Measurements from ENCODE around the gene NDUFB7. TPM values are rescaled to one million over a fixed set of nuclear protein-coding genes. Genes with fewer than 3 reads are reported as not detected.

NDUFB7 gene
- total RNA-seq, 1 donor from 2014 or later: 363 TPM

GRCh38 chr19:14562660-14563589 lies 8.9 kb downstream of the NDUFB7 start:
- Histone ChIP-seq H3K4me3 (ENCODE audit: low read depth, low read length) (no peak overlapping the region), H3K27me3 (ENCODE audit: control insufficient read depth, insufficient read depth, low read length) (no peaks in the 10 kb centered on the region), H3K36me3 (ENCODE audit: control insufficient read depth, insufficient read depth, low read length) (no peaks in the 10 kb centered on the region)
- DNase-seq (ENCODE audit: low read depth): no peak
- no peak for TF ChIP-seq CTCF (IDR thresholded peaks at IDR 0.05; ENCODE audit: insufficient read depth, low read length, poor library complexity, severe bottlenecking)

- no peak overlapping the region for H3K4me3 ChIP-seq (ENCODE audit: low read depth, low read length)
- no peaks in the 10 kb centered on the region for H3K36me3 ChIP-seq (ENCODE audit: control insufficient read depth, insufficient read depth, low read length)
- no peak for TF ChIP-seq CTCF (IDR thresholded peaks at IDR 0.05; ENCODE audit: insufficient read depth, low read length, poor library complexity, severe bottlenecking)
- DNase-seq (ENCODE audit: low read depth): no peak
- H3K27me3 ChIP-seq (ENCODE audit: control insufficient read depth, insufficient read depth, low read length): no peaks in the 10 kb centered on the region
These were observed 10.0 kb downstream of the NDUFB7 start for GRCh38 chr19:14561847-14562351.

- Histone ChIP-seq H3K27me3 (ENCODE audit: control insufficient read depth, insufficient read depth, low read length) (no peaks in the 10 kb centered on the region), H3K4me3 (ENCODE audit: low read depth, low read length) (no peak overlapping the region), H3K36me3 (ENCODE audit: control insufficient read depth, insufficient read depth, low read length) (no peaks in the 10 kb centered on the region)
- no peak for DNase-seq (ENCODE audit: low read depth)
- no peak for TF ChIP-seq CTCF (IDR thresholded peaks at IDR 0.05; ENCODE audit: insufficient read depth, low read length, poor library complexity, severe bottlenecking)
These were observed 10.6 kb downstream of the NDUFB7 start for GRCh38 chr19:14561249-14561648.

- Histone ChIP-seq H3K4me3 (ENCODE audit: low read depth, low read length) (no peak overlapping the region), H3K36me3 (ENCODE audit: control insufficient read depth, insufficient read depth, low read length) (no peaks in the 10 kb centered on the region), H3K27me3 (ENCODE audit: control insufficient read depth, insufficient read depth, low read length) (no peaks in the 10 kb centered on the region)
- DNase-seq (ENCODE audit: low read depth): no peak
- TF ChIP-seq CTCF (IDR thresholded peaks at IDR 0.05; ENCODE audit: insufficient read depth, low read length, poor library complexity, severe bottlenecking): no peak
These were observed 11.1 kb downstream of the NDUFB7 start for GRCh38 chr19:14560776-14561108.

- no peaks in the 10 kb centered on the region for H3K36me3 ChIP-seq (ENCODE audit: control insufficient read depth, insufficient read depth, low read length)
- no peaks in the 10 kb centered on the region for H3K27me3 ChIP-seq (ENCODE audit: control insufficient read depth, insufficient read depth, low read length)
- TF ChIP-seq CTCF (IDR thresholded peaks at IDR 0.05; ENCODE audit: insufficient read depth, low read length, poor library complexity, severe bottlenecking): no peak
- no peak for DNase-seq (ENCODE audit: low read depth)
- no peak overlapping the region for H3K4me3 ChIP-seq (ENCODE audit: low read depth, low read length)
These were observed 11.7 kb downstream of the NDUFB7 start for GRCh38 chr19:14559916-14560775.
